T-helper 9 cell (primary cell): ENCODE results near the gene PPP2R5D.

ENCODE experiments used
- DNase-seq: peaks from one replicate; pipeline ENCODE4 v3.0.0-alpha.2; 2020

PPP2R5D gene

DNA sequence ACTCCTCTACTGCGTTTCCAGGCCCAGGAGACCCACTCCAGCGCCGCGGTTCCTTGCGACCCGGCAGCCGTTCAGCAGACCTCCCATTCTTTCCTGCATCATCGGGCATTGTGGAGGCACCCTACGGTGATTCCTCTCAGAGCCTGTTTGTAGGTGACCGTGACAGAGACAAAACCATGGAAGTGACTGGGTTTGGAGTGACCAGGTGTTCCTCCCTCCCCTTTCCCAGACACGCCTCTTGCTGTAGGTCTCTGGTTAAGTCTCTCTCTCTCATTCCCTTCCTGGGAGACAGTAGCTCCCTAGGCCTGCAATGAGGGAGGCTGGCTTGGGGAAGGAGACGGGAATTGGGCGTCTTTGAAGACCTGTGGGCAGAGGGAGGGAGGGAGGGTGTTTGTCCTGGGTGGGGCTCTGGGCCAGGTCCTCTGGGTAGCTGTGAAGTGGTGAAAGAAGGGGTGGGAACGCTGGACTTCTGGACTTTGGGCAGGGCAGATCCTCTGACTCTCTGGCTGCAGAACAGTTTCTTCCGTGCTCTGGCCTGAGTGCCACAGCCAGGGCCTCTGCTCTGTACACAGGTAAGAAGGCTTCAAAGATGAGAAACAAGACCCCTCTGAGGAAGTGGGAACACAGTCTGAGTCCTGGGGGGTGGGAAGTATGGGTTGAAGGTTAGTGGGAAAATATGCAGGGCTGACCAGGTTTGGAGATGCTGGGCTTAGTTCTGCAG, 75.8 kb downstream of the PPP2R5D start:
- no peak for DNase-seq

DNA sequence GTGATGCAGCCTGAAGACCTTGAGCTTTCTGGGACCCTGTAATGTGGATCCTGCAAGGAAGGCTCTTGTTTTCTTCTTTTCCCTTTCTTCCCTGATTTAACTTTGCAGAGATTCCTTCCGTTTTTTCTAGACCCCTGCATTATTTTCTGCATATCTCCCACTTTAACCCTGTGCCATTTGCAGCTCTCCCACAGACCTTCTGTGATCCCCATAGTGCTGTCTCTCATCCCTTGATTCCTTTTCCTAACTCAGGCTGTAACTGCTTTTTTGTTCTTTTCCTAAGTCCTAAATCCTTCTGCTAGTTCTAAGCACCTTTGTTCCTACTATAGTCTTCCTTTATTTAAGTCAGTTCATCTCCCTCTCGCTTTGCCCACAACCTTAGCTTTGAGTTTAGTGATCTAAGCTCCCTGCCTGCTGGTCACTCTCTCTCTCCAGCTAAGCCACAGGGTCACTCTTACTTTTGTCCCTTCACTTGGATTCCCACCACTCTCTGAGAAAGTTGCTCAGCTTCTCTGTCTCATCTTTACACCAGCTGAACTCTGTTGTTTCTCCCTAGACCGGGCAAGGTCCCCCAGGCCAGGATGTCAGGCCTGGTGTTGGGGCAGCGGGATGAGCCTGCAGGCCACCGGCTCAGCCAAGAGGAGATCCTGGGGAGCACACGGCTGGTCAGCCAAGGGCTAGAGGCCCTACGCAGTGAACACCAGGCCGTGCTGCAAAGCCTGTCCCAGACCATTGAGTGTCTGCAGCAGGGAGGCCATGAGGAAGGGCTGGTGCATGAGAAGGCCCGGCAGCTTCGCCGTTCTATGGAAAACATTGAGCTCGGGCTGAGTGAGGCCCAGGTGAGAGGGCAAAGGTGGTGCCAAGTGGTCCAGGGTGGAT, 76.6 kb downstream of the PPP2R5D start:
- no peak for DNase-seq

DNA sequence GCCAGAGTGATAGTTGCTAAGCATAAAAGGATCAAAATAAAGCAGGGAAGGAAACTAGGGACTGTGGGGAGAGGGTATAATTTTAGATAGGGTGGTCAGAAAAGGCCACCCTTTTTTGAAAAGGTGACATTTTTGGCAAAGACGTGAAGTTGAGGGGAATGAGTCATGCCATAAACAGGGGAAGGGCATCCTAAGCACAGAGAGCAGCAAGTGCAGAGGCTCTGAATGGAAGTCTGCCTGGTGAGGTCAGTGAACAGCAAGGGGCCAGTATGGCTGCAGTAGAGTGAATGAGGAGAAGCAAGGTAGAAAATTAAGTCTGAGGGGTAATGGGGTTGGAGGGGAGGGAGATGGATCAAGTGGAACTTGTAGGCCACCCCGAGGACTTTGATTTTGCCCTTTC, 77.5 kb downstream of the PPP2R5D start:
- no peak for DNase-seq
